K562 (cell line): ENCODE data around the gene MRGPRX3. TPM values are rescaled to one million over a fixed set of nuclear protein-coding genes. Genes with fewer than 3 reads are reported as not detected.
A peak's percentile ranks its signal among the peaks of the same experiment; 100 is the strongest.

ENCODE experiments used
- KLF10 ChIP-seq: fragments of 250-450 bp; sonication (Bioruptor Pico); IDR thresholded peaks from 2 replicates; pipeline ENCODE4 v1.6.1; 2021; ENCODE audit warnings: matching md5 sums
- KLF6 ChIP-seq: fragments of 250-450 bp; sonication (Bioruptor Pico); IDR thresholded peaks from 2 replicates; pipeline ENCODE4 v1.4.0; 2020; ENCODE audit warnings: mild to moderate bottlenecking, moderate library complexity, borderline replicate concordance
- PML ChIP-seq: IDR thresholded peaks from 2 replicates; pipeline ENCODE4 v1.6.1; 2012; ENCODE audit warnings: low read length, inconsistent platforms
- RAD21 ChIP-seq, 2 experiments: fragments of 250-450 bp in 1 of 2; fragments of 450-650 bp in 1 of 2; sonication (Bioruptor Pico) in 1 of 2; formaldehyde crosslinking in 1 of 2; IDR thresholded peaks in 1 of 2; conservative IDR thresholded peaks in 1 of 2; 2 replicates each; pipeline versions ENCODE4 v1.4.0 to v1.8.0; 2020 to 2022; ENCODE audit warnings: mild to moderate bottlenecking in 2 of 2, moderate library complexity in 1 of 2
- ZBTB1 ChIP-seq: sonication (generic); formaldehyde crosslinking; IDR thresholded peaks from 2 replicates; pipeline ENCODE4 v1.8.1; 2023; ENCODE audit warnings: missing genetic modification reagents, low read depth, mild to moderate bottlenecking, borderline replicate concordance
- ZNF583 ChIP-seq: fragments of 250-450 bp; sonication (Bioruptor Pico); IDR thresholded peaks from 2 replicates; pipeline ENCODE4 v1.4.0; 2020
- polyA plus RNA-seq, 8 experiments: library from polyadenylated mRNA; depleted of rRNA in 4 of 8; stranded (reverse) in 5 of 8; unstranded in 3 of 8; fragments of >200 nt; fragmentation: Nextera tagmentation in 2 of 8; fragmentation: Illumina TruSeq in 1 of 8; extraction: Ambion mirVana in 2 of 8; extraction: Trizol in 1 of 8; gene quantifications; 2 replicates each; pipeline versions ENCODE4 v1.2.1 to v1.2.3, GENCODE V29; 2011 to 2014; ENCODE audit warnings: inconsistent platforms in 1 of 8, missing spikeins in 1 of 8
- total RNA-seq, 7 experiments: library from RNA; depleted of rRNA in 6 of 7; stranded (reverse); fragments of >200 nt in 6 of 7; fragmentation: Illumina TruSeq in 2 of 7; extraction: Trizol in 2 of 7; gene quantifications; 2 replicates each; pipeline versions ENCODE4 v1.2.1 to v1.2.3, GENCODE V29; 2011 to 2021; ENCODE audit warnings: low replicate concordance in 1 of 7
- TF ChIP-seq, protein P1 (sequence below): fragments of 250-450 bp; sonication (Bioruptor Pico); IDR thresholded peaks from 2 replicates; pipeline ENCODE4 v1.8.0; 2022; ENCODE audit warnings: inconsistent platforms, mild to moderate bottlenecking, moderate library complexity, borderline replicate concordance
- TF ChIP-seq, protein P2 (sequence below): fragments of 450-650 bp; formaldehyde crosslinking; IDR thresholded peaks from 2 replicates; pipeline ENCODE4 v1.4.0; 2022; ENCODE audit warnings: mild to moderate bottlenecking, moderate library complexity
- TF ChIP-seq, protein P3 (sequence below), 3 experiments: fragments of 200-800 bp in 1 of 3; fragments of 250-450 bp in 1 of 3; fragments of 450-650 bp in 1 of 3; sonication (Bioruptor Pico) in 1 of 3; sonication (Bioruptor generic) in 1 of 3; formaldehyde crosslinking in 1 of 3; IDR thresholded peaks; 2 replicates each; pipeline versions ENCODE4 v1.6.1 to v1.8.0; 2016 to 2022; ENCODE audit warnings: mild to moderate bottlenecking in 2 of 3, missing genetic modification characterization in 2 of 3, missing compliant biosample characterization in 1 of 3, moderate library complexity in 1 of 3
- TF ChIP-seq, protein P4 (sequence below), 2 experiments: fragments of 450-650 bp; formaldehyde crosslinking in 1 of 2; IDR thresholded peaks; 2 replicates each; pipeline versions ENCODE4 v1.4.0 to v1.6.1; 2014 to 2020; ENCODE audit warnings: mild to moderate bottlenecking in 2 of 2, borderline replicate concordance in 1 of 2, low read depth in 1 of 2

The MRGPRX3 gene
- total and polyA plus RNA-seq, 9 of the 15 experiments (the other 6 are each of a cell fraction or from before 2014, with no cell fraction given) = not detected

GRCh38 chr11:18111005-18111404 lies 21.4 kb upstream of the MRGPRX3 start (continued):
- TF ChIP-seq ZBTB1 (CRISPR knock-in tag) (no peak), KLF10 (CRISPR knock-in tag) (no peak), PML (no peak), RAD21 (CRISPR knock-in tag; conservative IDR thresholded peaks at IDR 0.05 in 1 of 2, IDR thresholded peaks at IDR 0.05 in 1 of 2) (no peak), ZNF583 (no peak), KLF6 (no peak)
- TF ChIP-seq, protein P1, sequence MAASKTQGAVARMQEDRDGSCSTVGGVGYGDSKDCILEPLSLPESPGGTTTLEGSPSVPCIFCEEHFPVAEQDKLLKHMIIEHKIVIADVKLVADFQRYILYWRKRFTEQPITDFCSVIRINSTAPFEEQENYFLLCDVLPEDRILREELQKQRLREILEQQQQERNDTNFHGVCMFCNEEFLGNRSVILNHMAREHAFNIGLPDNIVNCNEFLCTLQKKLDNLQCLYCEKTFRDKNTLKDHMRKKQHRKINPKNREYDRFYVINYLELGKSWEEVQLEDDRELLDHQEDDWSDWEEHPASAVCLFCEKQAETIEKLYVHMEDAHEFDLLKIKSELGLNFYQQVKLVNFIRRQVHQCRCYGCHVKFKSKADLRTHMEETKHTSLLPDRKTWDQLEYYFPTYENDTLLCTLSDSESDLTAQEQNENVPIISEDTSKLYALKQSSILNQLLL (CRISPR knock-in tag) = no peak
- TF ChIP-seq, protein P2, sequence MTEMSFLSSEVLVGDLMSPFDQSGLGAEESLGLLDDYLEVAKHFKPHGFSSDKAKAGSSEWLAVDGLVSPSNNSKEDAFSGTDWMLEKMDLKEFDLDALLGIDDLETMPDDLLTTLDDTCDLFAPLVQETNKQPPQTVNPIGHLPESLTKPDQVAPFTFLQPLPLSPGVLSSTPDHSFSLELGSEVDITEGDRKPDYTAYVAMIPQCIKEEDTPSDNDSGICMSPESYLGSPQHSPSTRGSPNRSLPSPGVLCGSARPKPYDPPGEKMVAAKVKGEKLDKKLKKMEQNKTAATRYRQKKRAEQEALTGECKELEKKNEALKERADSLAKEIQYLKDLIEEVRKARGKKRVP (CRISPR knock-in tag) = no peak
- TF ChIP-seq, protein P3, sequence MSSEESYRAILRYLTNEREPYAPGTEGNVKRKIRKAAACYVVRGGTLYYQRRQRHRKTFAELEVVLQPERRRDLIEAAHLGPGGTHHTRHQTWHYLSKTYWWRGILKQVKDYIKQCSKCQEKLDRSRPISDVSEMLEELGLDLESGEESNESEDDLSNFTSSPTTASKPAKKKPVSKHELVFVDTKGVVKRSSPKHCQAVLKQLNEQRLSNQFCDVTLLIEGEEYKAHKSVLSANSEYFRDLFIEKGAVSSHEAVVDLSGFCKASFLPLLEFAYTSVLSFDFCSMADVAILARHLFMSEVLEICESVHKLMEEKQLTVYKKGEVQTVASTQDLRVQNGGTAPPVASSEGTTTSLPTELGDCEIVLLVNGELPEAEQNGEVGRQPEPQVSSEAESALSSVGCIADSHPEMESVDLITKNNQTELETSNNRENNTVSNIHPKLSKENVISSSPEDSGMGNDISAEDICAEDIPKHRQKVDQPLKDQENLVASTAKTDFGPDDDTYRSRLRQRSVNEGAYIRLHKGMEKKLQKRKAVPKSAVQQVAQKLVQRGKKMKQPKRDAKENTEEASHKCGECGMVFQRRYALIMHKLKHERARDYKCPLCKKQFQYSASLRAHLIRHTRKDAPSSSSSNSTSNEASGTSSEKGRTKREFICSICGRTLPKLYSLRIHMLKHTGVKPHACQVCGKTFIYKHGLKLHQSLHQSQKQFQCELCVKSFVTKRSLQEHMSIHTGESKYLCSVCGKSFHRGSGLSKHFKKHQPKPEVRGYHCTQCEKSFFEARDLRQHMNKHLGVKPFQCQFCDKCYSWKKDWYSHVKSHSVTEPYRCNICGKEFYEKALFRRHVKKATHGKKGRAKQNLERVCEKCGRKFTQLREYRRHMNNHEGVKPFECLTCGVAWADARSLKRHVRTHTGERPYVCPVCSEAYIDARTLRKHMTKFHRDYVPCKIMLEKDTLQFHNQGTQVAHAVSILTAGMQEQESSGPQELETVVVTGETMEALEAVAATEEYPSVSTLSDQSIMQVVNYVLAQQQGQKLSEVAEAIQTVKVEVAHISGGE (CRISPR knock-in tag; IDR thresholded peaks at IDR 0.05) = no peak
- TF ChIP-seq, protein P4, sequence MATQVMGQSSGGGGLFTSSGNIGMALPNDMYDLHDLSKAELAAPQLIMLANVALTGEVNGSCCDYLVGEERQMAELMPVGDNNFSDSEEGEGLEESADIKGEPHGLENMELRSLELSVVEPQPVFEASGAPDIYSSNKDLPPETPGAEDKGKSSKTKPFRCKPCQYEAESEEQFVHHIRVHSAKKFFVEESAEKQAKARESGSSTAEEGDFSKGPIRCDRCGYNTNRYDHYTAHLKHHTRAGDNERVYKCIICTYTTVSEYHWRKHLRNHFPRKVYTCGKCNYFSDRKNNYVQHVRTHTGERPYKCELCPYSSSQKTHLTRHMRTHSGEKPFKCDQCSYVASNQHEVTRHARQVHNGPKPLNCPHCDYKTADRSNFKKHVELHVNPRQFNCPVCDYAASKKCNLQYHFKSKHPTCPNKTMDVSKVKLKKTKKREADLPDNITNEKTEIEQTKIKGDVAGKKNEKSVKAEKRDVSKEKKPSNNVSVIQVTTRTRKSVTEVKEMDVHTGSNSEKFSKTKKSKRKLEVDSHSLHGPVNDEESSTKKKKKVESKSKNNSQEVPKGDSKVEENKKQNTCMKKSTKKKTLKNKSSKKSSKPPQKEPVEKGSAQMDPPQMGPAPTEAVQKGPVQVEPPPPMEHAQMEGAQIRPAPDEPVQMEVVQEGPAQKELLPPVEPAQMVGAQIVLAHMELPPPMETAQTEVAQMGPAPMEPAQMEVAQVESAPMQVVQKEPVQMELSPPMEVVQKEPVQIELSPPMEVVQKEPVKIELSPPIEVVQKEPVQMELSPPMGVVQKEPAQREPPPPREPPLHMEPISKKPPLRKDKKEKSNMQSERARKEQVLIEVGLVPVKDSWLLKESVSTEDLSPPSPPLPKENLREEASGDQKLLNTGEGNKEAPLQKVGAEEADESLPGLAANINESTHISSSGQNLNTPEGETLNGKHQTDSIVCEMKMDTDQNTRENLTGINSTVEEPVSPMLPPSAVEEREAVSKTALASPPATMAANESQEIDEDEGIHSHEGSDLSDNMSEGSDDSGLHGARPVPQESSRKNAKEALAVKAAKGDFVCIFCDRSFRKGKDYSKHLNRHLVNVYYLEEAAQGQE (IDR thresholded peaks at IDR 0.05; ENCODE audit: borderline replicate concordance) = peak; percentile 93
- TF ChIP-seq, protein P4 (CRISPR knock-in tag; IDR thresholded peaks at IDR 0.05; ENCODE audit: low read depth) = 0 out of 2 replicates have a peak, but pooled peaks have one; percentile 57
